ENCODE results near the gene ERC2. TPM values are rescaled to one million over a fixed set of nuclear protein-coding genes. Genes with fewer than 3 reads are reported as not detected.

Gene ERC2
- total and polyA plus RNA-seq, 2 of the 8 experiments (the other 6 are each of a cell fraction or from before 2014, with no cell fraction given): 16.4 to 22.8 TPM

- H4K5ac ChIP-seq (ENCODE audit: insufficient read length, low read depth, low read length): no peak overlapping the region
- H3K27ac ChIP-seq (ENCODE audit: low read depth, low read length): no peak overlapping the region
- H3K9ac ChIP-seq (replicated peaks in 1 of 4; ENCODE audit: extremely low read depth in 1 of 4, low read depth in 3 of 4, low read length in 3 of 4): no peak overlapping the region
- POLR2A ChIA-PET (ENCODE audit: partially characterized antibody): interaction anchor here (2.1 kb wide), 1 partner anchor 11 kb away, joined by 5 read pairs; no protein-coding TSS in a partner anchor
- peaks cover 3% of the 10 kb centered on the region; the same call in 1 of the 2 replicates for H3K79me1 ChIP-seq (ENCODE audit: low read depth, low read length)
- no peak overlapping the region for H3K23ac ChIP-seq (ENCODE audit: insufficient read length)
- no peaks in the 10 kb centered on the region for H3K36me3 ChIP-seq (ENCODE audit: control insufficient read depth in 2 of 4, insufficient read depth in 4 of 4, low read length in 3 of 4)
- no peak overlapping the region for H3K14ac ChIP-seq (ENCODE audit: insufficient read length)
- no peak for FAIRE-seq
- no peak overlapping the region for H2AK5ac ChIP-seq (ENCODE audit: low read depth, low read length)
- no peak overlapping the region for H2BK15ac ChIP-seq (ENCODE audit: low read length)
- no peak overlapping the region for H3K4me3 ChIP-seq (ENCODE audit: extremely low read depth in 1 of 4, insufficient read depth in 2 of 4, low read depth in 3 of 4, low read length in 4 of 4)
- H2AFZ ChIP-seq (ENCODE audit: low read length): no peak overlapping the region
- peaks cover 0 to 39% of the 10 kb centered on the region in 2 experiments; a peak in 2 of 4 replicates for H3K79me2 ChIP-seq (ENCODE audit: control insufficient read depth in 1 of 2, insufficient read depth in 2 of 2, low read length in 2 of 2)
- H3K23me2 ChIP-seq (ENCODE audit: low read depth, low read length): no peaks in the 10 kb centered on the region
- H3K4me2 ChIP-seq (ENCODE audit: insufficient read depth in 1 of 2, low read depth in 2 of 2, low read length in 2 of 2): no peak overlapping the region
- no peaks in the 10 kb centered on the region for H3K27me3 ChIP-seq (replicated peaks in 1 of 4; ENCODE audit: control insufficient read depth in 3 of 4, extremely low read depth in 1 of 4, insufficient read depth in 3 of 4, low read length in 3 of 4)
- no peaks in the 10 kb centered on the region for H3K9me3 ChIP-seq (ENCODE audit: insufficient read depth in 2 of 2, low read depth in 1 of 2, low read length in 1 of 2)
- H2BK5ac ChIP-seq (ENCODE audit: low read depth, low read length): no peak overlapping the region
- no peak overlapping the region for H2BK20ac ChIP-seq (ENCODE audit: low read length)
- no peak overlapping the region for H3K4ac ChIP-seq (replicated peaks; ENCODE audit: insufficient read length, low read depth, low read length)
- peaks cover 1 to 2% of the 10 kb centered on the region in 2 experiments for H4K20me1 ChIP-seq (replicated peaks in 1 of 2; ENCODE audit: control insufficient read depth in 1 of 2, insufficient read depth in 2 of 2, low read length in 2 of 2)
- DNase-seq (ENCODE audit: low read depth in 1 of 2, low spot score in 2 of 2): no peak
- no peak overlapping the region for H4K91ac ChIP-seq (replicated peaks; ENCODE audit: insufficient read length, low read length)
- H3K56ac ChIP-seq (replicated peaks; ENCODE audit: insufficient read length, low read depth, low read length): no peak overlapping the region
- H4K8ac ChIP-seq (ENCODE audit: extremely low read depth, insufficient read depth, low read length): no peak overlapping the region
- CTCF ChIA-PET (ENCODE audit: partially characterized antibody): interaction anchor here (3.1 to 5.1 kb wide), 3 partner anchors 43 to 111 kb away, joined by 8 to 40 read pairs (median 15); no protein-coding TSS in a partner anchor
- no peak for TF ChIP-seq TBP (IDR thresholded peaks at IDR 0.05; ENCODE audit: low read depth, low read length)
- no peaks in the 10 kb centered on the region for H3K4me1 ChIP-seq (replicated peaks in 1 of 4; ENCODE audit: control insufficient read depth in 3 of 4, insufficient read depth in 4 of 4, low read length in 3 of 4)
- H2BK120ac ChIP-seq (replicated peaks; ENCODE audit: low read depth, low read length): no peak overlapping the region
- H2BK12ac ChIP-seq (ENCODE audit: low read depth, low read length): no peak overlapping the region
- H3K18ac ChIP-seq (ENCODE audit: extremely low read depth, low read length): no peak overlapping the region
These were observed 16.2 kb downstream of the ERC2 start for GRCh38 chr3:56452085-56452484.

All from H1 (cell line).